Tibial artery (tissue), 4 donors: ENCODE measurements around the gene EML6.

Source experiments
- DNase-seq, 2 donors: peaks; one replicate each; pipeline ENCODE4 v3.0.0-alpha.2; 2019
- H3K27ac ChIP-seq, 2 donors: fragments of 200-600 bp; sonication (generic) in 1 of 2; 1 replicate in 1 of 2; 2 replicates in 1 of 2; pipeline ENCODE4 v1.5.1; 2018 to 2019; ENCODE audit warnings: mild to moderate bottlenecking in 1 of 2
- H3K27me3 ChIP-seq, 2 donors: fragments of 200-600 bp; sonication (generic) in 1 of 2; one replicate each; pipeline versions ENCODE4 v1.5.1 to v1.6.0; 2016 to 2019
- H3K36me3 ChIP-seq, 3 donors: fragments of 200-600 bp; sonication (generic) in 2 of 3; one replicate each; pipeline ENCODE4 v1.5.1; 2016 to 2019; ENCODE audit warnings: mild to moderate bottlenecking in 2 of 3
- H3K4me1 ChIP-seq, 4 donors: fragments of 200-600 bp; sonication (generic) in 2 of 4; 1 replicate in 3 of 4; 2 replicates in 1 of 4; pipeline ENCODE4 v1.5.1; 2016 to 2019
- H3K4me3 ChIP-seq, 2 donors: fragments of 200-600 bp; sonication (generic) in 1 of 2; 1 replicate in 1 of 2; 2 replicates in 1 of 2; pipeline ENCODE4 v1.5.1; 2018 to 2019; ENCODE audit warnings: mild to moderate bottlenecking in 2 of 2
- H3K9me3 ChIP-seq, 3 donors: fragments of 200-600 bp; sonication (generic) in 1 of 3; one replicate each; pipeline ENCODE4 v1.5.1; 2016 to 2019
- CTCF ChIP-seq, 2 experiments: fragments of 200-600 bp in 1 of 2; fragments of 450-650 bp in 1 of 2; IDR thresholded peaks; one replicate each; pipeline ENCODE4 v1.5.1; 2017 to 2019; ENCODE audit warnings: antibody characterized with exemption in 2 of 2, mild to moderate bottlenecking in 1 of 2, moderate library complexity in 1 of 2
- intact Hi-C: fragments of 100-400 bp; cut with DNase I; formaldehyde crosslinking; loops from one replicate; pipeline ENCODE4 v1.15.0; 2023; ENCODE audit warnings: low total_unique reads

EML6 gene

GRCh38 chr2:54810246-54810645 is 86.8 kb downstream of the EML6 start:
- Histone ChIP-seq H3K27ac (no peak overlapping the region), H3K27me3 (no peaks in the 10 kb centered on the region), H3K36me3 (no peaks in the 10 kb centered on the region), H3K4me1 (peaks cover 0 to 13% (median 0%) of the 10 kb centered on the region in 4 donors), H3K4me3 (no peak overlapping the region), H3K9me3 (no peaks in the 10 kb centered on the region)
- TF ChIP-seq CTCF (IDR thresholded peaks at IDR 0.05): no peak
- intact Hi-C loops: no loop called here
- no peak for DNase-seq

- Histone ChIP-seq H3K27me3 (no peaks in the 10 kb centered on the region), H3K4me3 (no peak overlapping the region), H3K36me3 (no peaks in the 10 kb centered on the region), H3K9me3 (no peaks in the 10 kb centered on the region), H3K4me1 (peaks cover 0 to 13% (median 0%) of the 10 kb centered on the region in 4 donors), H3K27ac (no peak overlapping the region)
- intact Hi-C loops: no loop called here
- TF ChIP-seq CTCF (IDR thresholded peaks at IDR 0.05): no peak
- DNase-seq: no peak
Observed at GRCh38 chr2:54813584-54813983, 90.1 kb downstream of the EML6 start.

GRCh38 chr2:54814389-54815147 is 91.1 kb downstream of the EML6 start:
- Histone ChIP-seq H3K4me1 (peaks cover 0 to 10% (median 0%) of the 10 kb centered on the region in 4 donors), H3K9me3 (no peaks in the 10 kb centered on the region), H3K27ac (no peak overlapping the region), H3K27me3 (no peaks in the 10 kb centered on the region), H3K4me3 (no peak overlapping the region), H3K36me3 (no peaks in the 10 kb centered on the region)
- no peak for TF ChIP-seq CTCF (IDR thresholded peaks at IDR 0.05)
- no peak for DNase-seq
- intact Hi-C loops: no loop called here

GRCh38 chr2:54815148-54815539 is 91.7 kb downstream of the EML6 start:
- Histone ChIP-seq H3K4me1 (peaks cover 0 to 4% (median 0%) of the 10 kb centered on the region in 4 donors), H3K4me3 (no peak overlapping the region), H3K9me3 (no peaks in the 10 kb centered on the region), H3K36me3 (no peaks in the 10 kb centered on the region), H3K27ac (no peak overlapping the region), H3K27me3 (no peaks in the 10 kb centered on the region)
- intact Hi-C loops: no loop called here
- no peak for TF ChIP-seq CTCF (IDR thresholded peaks at IDR 0.05)
- DNase-seq: no peak

GRCh38 chr2:54818226-54818625 is 94.8 kb downstream of the EML6 start:
- H3K27me3 ChIP-seq: no peaks in the 10 kb centered on the region
- no peak for DNase-seq
- no peak overlapping the region for H3K27ac ChIP-seq
- H3K4me3 ChIP-seq: no peak overlapping the region
- intact Hi-C loops: no loop called here
- no peak for TF ChIP-seq CTCF (IDR thresholded peaks at IDR 0.05)
- no peaks in the 10 kb centered on the region for H3K9me3 ChIP-seq
- H3K4me1 ChIP-seq: no peaks in the 10 kb centered on the region
- H3K36me3 ChIP-seq: no peaks in the 10 kb centered on the region
